AG10803 (cell line): Measurements from ENCODE around the gene A2ML1.
"Not testable (repeated sequence)": the region's sequence is repeated elsewhere in the genome, so short reads cannot be mapped to it uniquely, and the experiment has no call there.

Experiments used
- DNase-seq: peaks from one replicate; pipeline ENCODE4 v3.0.0; 2010; ENCODE audit warnings: low read depth
- H3K4me3 ChIP-seq: 2 replicates; pipeline ENCODE4 v1.5.1; 2011; ENCODE audit warnings: mild to moderate bottlenecking, low read length, control low read depth
- CTCF ChIP-seq: conservative IDR thresholded peaks from 2 replicates; pipeline ENCODE4 v1.5.1; 2011; ENCODE audit warnings: mild to moderate bottlenecking, low read length, control low read depth, inconsistent platforms

Gene A2ML1

GRCh38 chr12:8813572-8814357 is 8.7 kb upstream of the A2ML1 start:
- no peak for DNase-seq
- no peak overlapping the region for H3K4me3 ChIP-seq
- no peak for TF ChIP-seq CTCF

- no peak overlapping the region for H3K4me3 ChIP-seq
- TF ChIP-seq CTCF = no peak
- DNase-seq = no peak
Observed at GRCh38 chr12:8816448-8817050, 5.9 kb upstream of the A2ML1 start.

GRCh38 chr12:8817856-8818255 is 4.6 kb upstream of the A2ML1 start:
- DNase-seq = peak; percentile 50
- no peak for TF ChIP-seq CTCF
- H3K4me3 ChIP-seq = no peak overlapping the region

- no peak for DNase-seq
- no peak for TF ChIP-seq CTCF
- H3K4me3 ChIP-seq = no peak overlapping the region
Observed at GRCh38 chr12:8818526-8818925, 3.9 kb upstream of the A2ML1 start.

GRCh38 chr12:8819666-8819980 is 2.8 kb upstream of the A2ML1 start:
- TF ChIP-seq CTCF = no peak
- no peak for DNase-seq
- H3K4me3 ChIP-seq = no peak overlapping the region

GRCh38 chr12:8820676-8821407 is 1.6 kb upstream of the A2ML1 start:
- DNase-seq, H3K4me3 ChIP-seq: not testable (repeated sequence)

GRCh38 chr12:8821591-8821990 is 830 bp upstream of the A2ML1 start:
- TF ChIP-seq CTCF = no peak
- no peak for DNase-seq
- H3K4me3 ChIP-seq = no peak overlapping the region
